ENCODE measurements around the gene ADTRP.

- no peak for TF ChIP-seq CTCF (optimal IDR thresholded peaks at IDR 0.05 in 1 of 3, IDR thresholded peaks at IDR 0.05 in 1 of 3, conservative IDR thresholded peaks at IDR 0.05 in 1 of 3; ENCODE audit: extremely low read depth in 1 of 3, insufficient read depth in 2 of 3, low read length in 3 of 3)
- no peak for TF ChIP-seq EZH2 (IDR thresholded peaks at IDR 0.05; ENCODE audit: low read length)
Observed at GRCh38 chr6:11705069-11705468, 73.5 kb downstream of the ADTRP start.
